DOHH2 (cell line): ENCODE measurements around the gene KRTAP5-7.

Source experiments
- EZH2phosphoT487 ChIP-seq: fragments of 200-600 bp; sonication (generic); IDR thresholded peaks from 2 replicates; pipeline ENCODE4 v1.6.1; 2017; ENCODE audit warnings: borderline replicate concordance, mild to moderate bottlenecking, antibody characterized with exemption, low read length, moderate library complexity, mixed read lengths
- TF ChIP-seq, protein P1 (sequence below): fragments of 200-600 bp; sonication (generic); IDR thresholded peaks from one replicate; pipeline ENCODE4 v1.5.1; 2014; ENCODE audit warnings: antibody characterized with exemption, mild to moderate bottlenecking, low read depth, low read length; ENCODE audit not compliant: poor library complexity, severe bottlenecking

DNA sequence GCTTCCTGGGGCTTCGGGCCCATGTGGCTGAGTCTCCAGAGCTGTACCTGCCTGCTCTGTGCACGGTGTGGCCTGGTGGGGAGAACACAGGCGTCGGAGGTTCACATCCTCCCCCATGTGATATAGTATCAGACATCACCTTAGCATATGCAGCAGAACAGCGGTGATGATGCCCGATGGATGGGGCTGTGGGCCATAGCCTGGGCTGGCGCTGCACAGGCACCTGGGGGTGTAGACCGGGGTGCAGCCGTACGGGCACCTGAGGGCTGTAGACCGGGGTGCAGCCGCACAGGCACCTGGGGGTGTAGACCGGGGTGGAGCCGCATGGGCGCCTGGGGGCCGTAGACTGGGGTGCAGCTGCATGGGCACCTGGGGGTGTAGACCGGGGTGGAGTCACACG is 44.9 kb upstream of the KRTAP5-7 start:
- TF ChIP-seq, protein P1, sequence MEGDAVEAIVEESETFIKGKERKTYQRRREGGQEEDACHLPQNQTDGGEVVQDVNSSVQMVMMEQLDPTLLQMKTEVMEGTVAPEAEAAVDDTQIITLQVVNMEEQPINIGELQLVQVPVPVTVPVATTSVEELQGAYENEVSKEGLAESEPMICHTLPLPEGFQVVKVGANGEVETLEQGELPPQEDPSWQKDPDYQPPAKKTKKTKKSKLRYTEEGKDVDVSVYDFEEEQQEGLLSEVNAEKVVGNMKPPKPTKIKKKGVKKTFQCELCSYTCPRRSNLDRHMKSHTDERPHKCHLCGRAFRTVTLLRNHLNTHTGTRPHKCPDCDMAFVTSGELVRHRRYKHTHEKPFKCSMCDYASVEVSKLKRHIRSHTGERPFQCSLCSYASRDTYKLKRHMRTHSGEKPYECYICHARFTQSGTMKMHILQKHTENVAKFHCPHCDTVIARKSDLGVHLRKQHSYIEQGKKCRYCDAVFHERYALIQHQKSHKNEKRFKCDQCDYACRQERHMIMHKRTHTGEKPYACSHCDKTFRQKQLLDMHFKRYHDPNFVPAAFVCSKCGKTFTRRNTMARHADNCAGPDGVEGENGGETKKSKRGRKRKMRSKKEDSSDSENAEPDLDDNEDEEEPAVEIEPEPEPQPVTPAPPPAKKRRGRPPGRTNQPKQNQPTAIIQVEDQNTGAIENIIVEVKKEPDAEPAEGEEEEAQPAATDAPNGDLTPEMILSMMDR: no peak
- TF ChIP-seq EZH2phosphoT487: no peak
